Testis (tissue), 3 donors: ENCODE results near the gene GNPAT. TPM values are rescaled to one million over a fixed set of nuclear protein-coding genes. Genes with fewer than 3 reads are reported as not detected.

Experiments
- DNase-seq: peaks from one replicate; pipeline ENCODE4 v3.0.0-alpha.2; 2019
- H3K27ac ChIP-seq, 2 donors: fragments of 200-600 bp; sonication (generic); one replicate each; pipeline ENCODE4 v1.5.1; 2019
- H3K27me3 ChIP-seq: fragments of 200-600 bp; sonication (generic); one replicate; pipeline ENCODE4 v1.5.1; 2019
- H3K36me3 ChIP-seq: fragments of 200-600 bp; sonication (generic); one replicate; pipeline ENCODE4 v1.5.1; 2017; ENCODE audit warnings: low read depth; ENCODE audit errors: missing control alignments
- H3K4me1 ChIP-seq: fragments of 200-600 bp; sonication (generic); one replicate; pipeline ENCODE4 v1.5.1; 2019
- H3K4me3 ChIP-seq, 2 donors: fragments of 200-600 bp; sonication (generic); one replicate each; pipeline ENCODE4 v1.5.1; 2017 to 2019
- H3K9me3 ChIP-seq: fragments of 200-600 bp; sonication (generic); one replicate; pipeline ENCODE4 v1.5.1; 2017
- POLR2A ChIP-seq: fragments of 450-650 bp; IDR thresholded peaks from one replicate; pipeline ENCODE4 v1.6.1; 2017; ENCODE audit warnings: antibody characterized with exemption, mild to moderate bottlenecking, moderate library complexity
- WGBS, 2 donors: methylation state at CpG; one replicate each; pipeline ENCODE4 v1.1.5; 2018; 5-methylcytosine and 5-hydroxymethylcytosine counted together
- intact Hi-C: fragments of 100-400 bp; cut with DNase I; formaldehyde crosslinking; loops from one replicate; pipeline ENCODE4 v1.15.1; 2023; ENCODE audit warnings: low total_unique reads
- polyA plus RNA-seq: library from polyadenylated mRNA; stranded (reverse); fragments of 350-450 nt; fragmentation: Illumina TruSeq; extraction: RNeasy Lipid Tissue Mini Kit (QIAGEN cat#74804); gene quantifications from one replicate; pipeline ENCODE4 v1.2.3, GENCODE V29; 2014; ENCODE audit warnings: low read depth, low replicate concordance; ENCODE audit not compliant: insufficient read depth
- total RNA-seq, 2 donors: library from RNA; depleted of rRNA; stranded (reverse); fragments of >200 nt; gene quantifications; one replicate each; pipeline ENCODE4 v1.2.3, GENCODE V29; 2016
- TF ChIP-seq, protein P1 (sequence below), 3 experiments: fragments of 450-650 bp in 2 of 3; fragments of 200-600 bp in 1 of 3; sonication (generic) in 1 of 3; IDR thresholded peaks; one replicate each; pipeline ENCODE4 v1.5.1; 2016 to 2019; ENCODE audit warnings: antibody characterized with exemption in 3 of 3, mild to moderate bottlenecking in 2 of 3, moderate library complexity in 1 of 3

The GNPAT gene
- total and polyA plus RNA-seq, 3 donors from 2014 or later = 35.0 to 71.9 (median 43.5) TPM

DNA sequence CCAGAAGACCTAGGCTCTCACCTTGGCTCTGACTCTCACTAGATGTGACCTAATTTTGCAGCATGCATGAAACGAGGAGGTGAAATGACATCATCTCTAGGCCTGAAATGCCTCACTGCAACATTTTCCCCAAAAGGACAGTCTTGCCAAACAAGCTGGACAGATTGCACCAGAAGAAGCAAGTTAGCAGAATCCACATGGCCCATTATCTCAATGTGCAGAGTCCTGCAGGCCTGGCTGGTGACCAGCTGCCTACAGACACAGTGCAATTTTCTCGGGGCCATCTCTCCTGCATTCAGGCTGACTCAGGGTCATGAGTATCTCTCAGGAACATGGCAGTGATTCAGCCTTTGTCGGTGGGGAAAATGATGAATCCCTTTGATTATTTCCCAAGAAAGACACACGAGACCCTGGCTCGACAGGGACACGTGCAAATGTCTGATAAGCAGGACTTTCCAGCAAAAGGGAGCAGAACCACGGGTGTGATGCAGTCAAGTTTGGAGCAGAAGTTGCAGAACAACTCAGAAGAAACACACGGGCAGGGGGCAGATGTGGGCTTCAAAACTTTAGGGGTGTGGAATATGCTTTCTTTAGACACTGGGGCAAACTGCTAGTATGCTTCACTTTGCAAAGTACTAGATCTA is 40.5 kb upstream of the GNPAT start:
- no peak for DNase-seq
- Histone ChIP-seq H3K27ac (no peak overlapping the region), H3K9me3 (no peaks in the 10 kb centered on the region), H3K4me1 (no peaks in the 10 kb centered on the region), H3K4me3 (no peak overlapping the region), H3K36me3 (no peaks in the 10 kb centered on the region), H3K27me3 (no peaks in the 10 kb centered on the region)
- 28 to 33% methylated on average over 7 to 8 of the region's 8 CpGs for WGBS, 2 donors
- intact Hi-C loops = no loop called here
- TF ChIP-seq, protein P1, sequence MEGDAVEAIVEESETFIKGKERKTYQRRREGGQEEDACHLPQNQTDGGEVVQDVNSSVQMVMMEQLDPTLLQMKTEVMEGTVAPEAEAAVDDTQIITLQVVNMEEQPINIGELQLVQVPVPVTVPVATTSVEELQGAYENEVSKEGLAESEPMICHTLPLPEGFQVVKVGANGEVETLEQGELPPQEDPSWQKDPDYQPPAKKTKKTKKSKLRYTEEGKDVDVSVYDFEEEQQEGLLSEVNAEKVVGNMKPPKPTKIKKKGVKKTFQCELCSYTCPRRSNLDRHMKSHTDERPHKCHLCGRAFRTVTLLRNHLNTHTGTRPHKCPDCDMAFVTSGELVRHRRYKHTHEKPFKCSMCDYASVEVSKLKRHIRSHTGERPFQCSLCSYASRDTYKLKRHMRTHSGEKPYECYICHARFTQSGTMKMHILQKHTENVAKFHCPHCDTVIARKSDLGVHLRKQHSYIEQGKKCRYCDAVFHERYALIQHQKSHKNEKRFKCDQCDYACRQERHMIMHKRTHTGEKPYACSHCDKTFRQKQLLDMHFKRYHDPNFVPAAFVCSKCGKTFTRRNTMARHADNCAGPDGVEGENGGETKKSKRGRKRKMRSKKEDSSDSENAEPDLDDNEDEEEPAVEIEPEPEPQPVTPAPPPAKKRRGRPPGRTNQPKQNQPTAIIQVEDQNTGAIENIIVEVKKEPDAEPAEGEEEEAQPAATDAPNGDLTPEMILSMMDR (IDR thresholded peaks at IDR 0.05) = no peak
- no peak for TF ChIP-seq POLR2A

DNA sequence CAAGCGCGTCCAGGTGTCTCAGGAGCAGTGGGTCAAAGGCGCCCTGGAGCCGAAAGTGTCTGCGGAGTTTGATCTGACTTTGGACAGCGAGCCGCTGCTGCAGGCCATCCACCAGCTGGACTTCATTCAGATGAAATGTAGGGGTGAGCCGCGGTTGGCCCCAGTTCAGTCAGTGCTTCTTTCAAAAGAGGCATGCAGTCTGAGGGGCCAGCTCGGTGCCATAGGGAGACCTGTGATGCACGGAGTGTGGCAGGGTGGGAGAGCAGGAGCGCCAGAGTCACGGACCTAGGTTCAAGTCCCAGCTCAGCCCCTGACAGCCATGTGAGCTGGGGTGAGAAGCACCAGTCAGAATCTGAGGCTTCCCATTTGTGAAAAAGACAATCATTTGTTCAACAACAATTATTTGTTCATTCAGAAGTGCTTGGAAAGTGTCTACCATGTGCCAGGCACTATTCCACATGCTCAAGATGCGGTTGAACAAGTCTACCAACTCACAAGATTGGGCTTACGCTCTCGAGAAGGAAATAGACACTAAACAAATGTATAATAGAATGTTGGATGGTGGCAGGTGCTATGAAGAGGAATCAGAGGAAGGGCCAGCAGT is 39.5 kb upstream of the GNPAT start:
- Histone ChIP-seq H3K9me3 (no peaks in the 10 kb centered on the region), H3K27me3 (no peaks in the 10 kb centered on the region), H3K36me3 (no peaks in the 10 kb centered on the region), H3K4me3 (no peak overlapping the region), H3K4me1 (no peaks in the 10 kb centered on the region), H3K27ac (no peak overlapping the region)
- no peak for DNase-seq
- WGBS, 2 donors = 86 to 89% methylated on average over 16 of the region's 16 CpGs
- no peak for TF ChIP-seq POLR2A
- intact Hi-C loops = no loop called here

- Histone ChIP-seq H3K27me3 (no peaks in the 10 kb centered on the region), H3K4me3 (no peak overlapping the region), H3K4me1 (no peaks in the 10 kb centered on the region), H3K9me3 (no peaks in the 10 kb centered on the region), H3K27ac (no peak overlapping the region), H3K36me3 (no peaks in the 10 kb centered on the region)
- intact Hi-C loops = no loop called here
- WGBS, 2 donors = 59 to 70% methylated on average over 5 of the region's 5 CpGs
- TF ChIP-seq POLR2A = no peak
- TF ChIP-seq, protein P1 (IDR thresholded peaks at IDR 0.05) = no peak
- no peak for DNase-seq
Observed at GRCh38 chr1:231201979-231202633, 38.9 kb upstream of the GNPAT start.

DNA sequence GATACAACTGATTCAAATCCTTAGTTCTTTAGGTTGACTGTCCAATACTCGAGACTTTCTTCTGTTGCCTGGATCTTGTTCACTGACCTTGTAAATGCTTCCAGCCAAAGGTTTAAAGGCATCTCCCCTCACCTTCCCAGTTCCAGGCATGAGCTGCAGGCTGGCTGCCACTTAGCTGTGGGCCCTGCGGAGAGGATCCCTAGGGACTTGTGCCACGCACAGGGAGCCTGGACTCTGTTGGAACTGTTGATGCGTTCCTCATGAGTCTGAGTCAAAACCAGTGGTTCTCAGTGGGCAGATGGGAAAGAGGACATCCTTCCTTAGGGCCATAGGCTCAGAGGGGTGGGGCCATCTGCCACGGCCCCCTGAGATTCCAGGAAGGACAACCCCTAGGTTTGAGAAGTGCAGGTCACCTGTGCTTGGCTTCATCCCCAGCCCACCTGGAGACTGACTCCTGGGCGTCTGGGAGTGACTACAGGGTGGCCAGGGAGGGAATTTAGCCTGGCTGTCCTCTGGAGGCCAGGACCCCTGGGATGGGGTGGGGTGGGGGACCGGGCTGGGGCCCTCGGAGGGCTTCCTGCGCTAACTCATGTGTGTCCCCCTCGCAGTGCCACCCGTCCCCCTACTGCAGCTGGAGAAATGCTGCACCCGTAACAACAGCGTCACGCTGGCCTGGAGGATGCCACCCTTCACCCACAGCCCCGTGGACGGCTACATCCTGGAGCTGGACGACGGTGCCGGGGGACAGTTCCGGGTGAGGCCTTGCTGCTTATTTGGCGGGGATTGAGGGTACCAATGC is 37.6 kb upstream of the GNPAT start:
- WGBS, 2 donors = 89 to 93% methylated on average over 8 to 21 of the region's 21 CpGs
- H3K27ac ChIP-seq = no peak overlapping the region
- TF ChIP-seq, protein P1 (IDR thresholded peaks at IDR 0.05) = no peak
- no peaks in the 10 kb centered on the region for H3K4me1 ChIP-seq
- intact Hi-C loops = no loop called here
- H3K27me3 ChIP-seq = no peaks in the 10 kb centered on the region
- H3K4me3 ChIP-seq = no peak overlapping the region
- DNase-seq = no peak
- no peaks in the 10 kb centered on the region for H3K36me3 ChIP-seq
- no peaks in the 10 kb centered on the region for H3K9me3 ChIP-seq

- Histone ChIP-seq H3K9me3 (no peaks in the 10 kb centered on the region), H3K27ac (no peak overlapping the region), H3K27me3 (no peaks in the 10 kb centered on the region), H3K4me1 (peaks cover 3% of the 10 kb centered on the region), H3K4me3 (no peak overlapping the region), H3K36me3 (no peaks in the 10 kb centered on the region)
- TF ChIP-seq, protein P1 (IDR thresholded peaks at IDR 0.05) = no peak
- TF ChIP-seq POLR2A = no peak
- WGBS, 2 donors = 41 to 44% methylated on average over 7 to 8 of the region's 8 CpGs
- DNase-seq = no peak
- intact Hi-C loops = no loop called here
Observed at GRCh38 chr1:231206856-231207255, 34.2 kb upstream of the GNPAT start.
